ENCODE measurements around the gene CFAP100.

DNA sequence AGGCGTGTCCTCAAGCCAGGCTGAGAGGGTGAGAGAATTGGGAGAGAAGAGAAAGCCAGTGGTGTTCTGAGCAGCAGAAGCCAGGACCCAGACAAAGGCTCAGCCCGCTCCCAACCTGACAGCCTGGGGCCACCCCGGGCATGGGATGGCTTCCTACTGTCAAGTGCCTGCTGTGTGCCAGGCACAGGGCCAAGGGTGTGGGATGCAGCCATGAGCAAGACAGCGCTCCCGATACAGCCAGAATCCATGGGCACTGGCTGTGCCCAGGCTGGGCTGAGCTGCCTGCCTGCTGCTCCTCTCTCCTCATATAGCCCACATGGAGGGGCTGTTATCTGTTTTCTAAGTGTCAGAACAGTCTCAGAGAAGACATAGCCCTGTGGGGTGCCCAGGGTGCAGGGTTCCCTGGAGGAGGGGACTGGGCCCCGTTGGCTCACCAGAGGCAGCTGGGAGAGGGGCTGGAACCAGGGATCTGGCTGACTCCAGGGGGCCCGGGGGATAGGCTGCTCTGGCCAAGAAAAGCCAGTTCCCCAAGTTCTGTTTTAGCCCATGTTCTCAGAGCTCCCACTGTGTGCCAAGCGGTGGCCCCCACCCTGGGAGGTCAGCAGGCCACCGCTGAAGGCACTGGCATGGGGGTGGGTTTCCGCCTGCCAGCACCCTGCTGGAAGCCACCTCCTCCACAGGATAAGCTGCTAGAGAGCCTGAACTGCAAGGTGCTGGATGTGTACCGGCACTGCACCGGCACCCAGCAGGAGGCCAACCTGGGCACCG, 39.0 kb downstream of the CFAP100 start:
- TF ChIP-seq, protein P1, sequence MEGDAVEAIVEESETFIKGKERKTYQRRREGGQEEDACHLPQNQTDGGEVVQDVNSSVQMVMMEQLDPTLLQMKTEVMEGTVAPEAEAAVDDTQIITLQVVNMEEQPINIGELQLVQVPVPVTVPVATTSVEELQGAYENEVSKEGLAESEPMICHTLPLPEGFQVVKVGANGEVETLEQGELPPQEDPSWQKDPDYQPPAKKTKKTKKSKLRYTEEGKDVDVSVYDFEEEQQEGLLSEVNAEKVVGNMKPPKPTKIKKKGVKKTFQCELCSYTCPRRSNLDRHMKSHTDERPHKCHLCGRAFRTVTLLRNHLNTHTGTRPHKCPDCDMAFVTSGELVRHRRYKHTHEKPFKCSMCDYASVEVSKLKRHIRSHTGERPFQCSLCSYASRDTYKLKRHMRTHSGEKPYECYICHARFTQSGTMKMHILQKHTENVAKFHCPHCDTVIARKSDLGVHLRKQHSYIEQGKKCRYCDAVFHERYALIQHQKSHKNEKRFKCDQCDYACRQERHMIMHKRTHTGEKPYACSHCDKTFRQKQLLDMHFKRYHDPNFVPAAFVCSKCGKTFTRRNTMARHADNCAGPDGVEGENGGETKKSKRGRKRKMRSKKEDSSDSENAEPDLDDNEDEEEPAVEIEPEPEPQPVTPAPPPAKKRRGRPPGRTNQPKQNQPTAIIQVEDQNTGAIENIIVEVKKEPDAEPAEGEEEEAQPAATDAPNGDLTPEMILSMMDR (IDR thresholded peaks at IDR 0.05): no peak
- TF ChIP-seq POLR2A (IDR thresholded peaks at IDR 0.05): no peak
